Measurements from ENCODE around the gene MRPL16.
"Not testable (repeated sequence)": the region's sequence is repeated elsewhere in the genome, so short reads cannot be mapped to it uniquely, and the experiment has no call there.

MRPL16 gene

DNA sequence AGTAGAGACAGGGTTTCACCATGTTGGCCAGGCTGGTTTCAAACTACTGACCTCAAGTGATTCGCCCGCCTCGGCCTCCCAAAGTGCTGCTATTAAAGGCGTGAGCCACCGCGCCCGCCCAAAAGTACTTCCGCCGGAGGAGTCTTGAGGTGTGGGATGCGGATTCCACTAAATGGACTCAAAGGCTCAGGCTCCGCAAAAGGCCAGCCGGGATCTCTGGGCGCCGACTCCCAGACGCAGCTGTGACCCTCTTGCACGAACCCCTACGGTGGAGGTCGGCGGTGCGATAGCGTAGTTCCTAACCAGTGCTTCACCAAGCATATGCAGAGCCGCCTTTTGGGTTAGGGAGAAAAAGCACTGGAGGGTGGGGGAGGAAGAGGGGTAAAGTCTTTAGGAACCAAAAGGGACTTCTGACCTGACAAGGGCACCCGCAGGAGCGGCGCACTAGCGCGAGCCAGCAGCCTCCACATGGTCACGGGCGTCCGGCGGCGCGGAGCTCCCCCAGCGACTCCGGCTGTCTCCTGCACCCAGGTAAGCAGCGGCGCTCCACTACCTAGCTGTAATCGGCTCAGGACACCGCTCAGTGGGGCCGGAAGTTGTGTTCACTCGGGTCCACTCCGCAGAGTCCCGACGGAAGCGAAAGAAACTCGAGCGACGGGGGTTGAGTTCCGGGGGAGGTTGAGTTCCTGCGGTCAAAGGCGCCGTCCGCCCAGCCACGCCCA, at the start of gene MRPL16:
Gene MRPL16, minus strand, starts transcription at position 590 of the 722 bp plus-strand sequence. Its CDS starts 120 bp downstream, at position 470.
- DNase-seq (ENCODE audit: low read depth in 2 of 2), result peak; percentile 69

DNA sequence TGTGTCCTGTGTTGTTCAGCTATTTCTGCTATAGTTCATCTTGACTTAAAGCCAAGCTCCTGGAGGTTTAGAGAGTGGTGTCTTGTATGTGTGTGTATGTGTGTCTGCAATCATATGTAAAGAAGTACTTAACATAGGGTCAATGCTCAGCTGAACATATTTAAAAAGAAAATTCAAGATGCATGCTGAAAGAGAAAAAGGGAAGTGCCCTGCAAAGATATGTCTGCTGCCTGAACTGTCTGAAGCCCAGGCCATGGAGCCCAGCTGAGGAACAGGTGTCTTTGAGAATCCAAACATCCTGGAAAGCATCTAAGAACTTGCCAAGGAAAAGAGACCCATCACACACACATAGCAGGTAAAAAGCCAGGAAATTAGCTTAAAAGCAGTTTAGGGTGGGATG, 49.1 kb upstream of the MRPL16 start:
- no peak for DNase-seq (ENCODE audit: low read depth in 2 of 2)

DNA sequence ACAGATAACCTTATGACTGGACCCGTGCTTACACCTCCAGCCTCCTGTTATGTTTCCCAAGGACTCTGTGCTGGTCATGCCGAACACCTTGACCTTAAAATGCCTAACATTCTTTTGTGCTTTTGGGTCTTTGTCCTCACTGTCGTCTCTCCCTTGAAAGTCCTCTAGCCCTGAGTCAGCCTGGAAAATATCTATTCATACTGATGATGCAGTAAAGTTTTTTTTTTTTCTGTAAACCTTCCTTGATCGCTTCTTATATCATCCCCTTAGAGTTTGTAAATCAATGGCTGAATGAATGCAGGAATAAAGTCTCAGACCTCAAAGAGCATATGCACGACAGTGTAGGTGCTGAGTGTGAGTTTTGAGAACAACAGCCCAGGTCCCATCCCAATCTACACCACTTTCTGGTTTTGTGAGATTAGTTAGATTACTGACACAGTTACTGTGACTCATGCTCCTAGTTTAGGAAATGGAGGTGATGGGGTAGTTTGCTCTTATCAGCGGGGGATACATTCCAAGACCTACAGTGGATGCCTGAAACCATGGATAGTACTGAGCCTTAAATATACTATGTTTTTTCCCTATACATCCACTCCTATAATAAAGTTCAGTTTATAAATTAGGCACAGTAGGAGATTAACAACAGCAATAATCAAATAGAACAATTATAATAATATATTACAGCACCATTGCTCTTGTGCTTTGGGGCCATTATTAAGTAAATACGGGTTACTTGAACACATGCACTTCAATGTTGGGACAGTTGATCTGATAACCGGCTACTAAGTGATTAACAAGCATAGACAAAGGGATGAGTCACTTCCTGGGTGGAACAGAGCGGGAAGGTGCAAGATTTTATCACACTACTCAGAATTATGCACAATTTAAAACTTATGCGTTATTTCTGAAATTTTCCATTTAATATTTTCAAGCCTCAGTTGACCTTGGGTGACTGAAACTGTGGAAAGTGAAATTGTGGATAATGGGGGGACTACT, 47.2 kb upstream of the MRPL16 start:
- DNase-seq (ENCODE audit: low read depth in 2 of 2), result no peak

DNA sequence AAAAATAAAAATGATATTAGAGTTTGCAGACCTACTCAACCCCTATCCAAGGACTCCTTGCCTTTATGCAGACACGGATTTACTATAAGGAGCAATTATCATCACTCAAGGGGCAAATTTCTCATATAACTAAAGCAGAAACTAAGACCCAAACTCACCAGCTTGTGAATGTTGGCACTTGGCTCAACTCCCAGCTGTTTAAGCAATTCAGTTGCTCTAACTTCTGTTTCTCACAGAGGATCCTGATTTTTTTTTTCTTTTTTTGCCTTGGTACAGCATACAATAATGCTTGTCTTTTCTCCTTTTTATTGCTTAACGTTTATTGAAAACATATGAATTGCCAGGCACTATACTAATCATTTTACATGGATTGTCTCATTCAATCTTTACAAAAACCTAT, 44.3 kb upstream of the MRPL16 start:
- no peak for DNase-seq (ENCODE audit: low read depth in 2 of 2)

DNA sequence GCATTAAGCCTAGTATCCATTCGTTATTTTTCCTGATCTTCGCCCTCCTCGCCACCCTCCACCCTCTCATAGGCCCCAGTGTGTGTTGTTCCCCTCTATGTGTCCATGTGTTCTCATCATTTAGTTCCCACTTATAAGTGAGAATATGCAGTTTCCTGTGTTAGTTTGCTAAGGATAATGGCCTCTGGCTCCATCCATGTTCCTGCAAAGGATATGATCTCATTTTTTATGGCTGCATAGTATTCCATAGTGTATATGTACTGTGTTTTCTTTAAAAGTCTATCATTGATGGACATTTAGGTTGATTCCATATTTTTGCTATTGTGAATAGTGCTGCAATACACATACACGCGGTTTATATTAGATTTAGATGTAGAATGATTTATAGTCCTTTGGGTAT, 40.8 kb upstream of the MRPL16 start:
- not testable (repeated sequence) for DNase-seq (ENCODE audit: low read depth in 2 of 2)

DNA sequence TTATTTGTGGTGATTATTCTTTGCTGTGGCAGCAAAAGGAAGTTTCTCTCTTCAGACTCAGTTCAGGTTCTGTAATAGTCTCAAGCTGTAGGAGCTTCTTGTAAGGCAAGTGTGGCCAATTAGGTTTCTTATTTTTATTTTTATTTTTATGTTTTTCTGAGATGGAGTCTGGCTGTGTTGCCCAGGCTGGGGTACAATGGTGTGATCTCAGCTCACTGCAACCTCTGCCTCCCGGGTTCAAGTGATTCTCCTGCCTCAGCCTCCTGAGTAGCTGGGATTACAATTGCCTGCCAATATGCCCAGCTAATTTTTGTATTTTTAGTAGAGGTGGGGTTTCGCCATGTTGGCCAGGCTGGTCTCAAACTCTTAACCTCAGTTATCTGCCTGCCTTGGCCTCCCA, 39.0 kb upstream of the MRPL16 start:
- DNase-seq (ENCODE audit: low read depth in 2 of 2), result not testable (repeated sequence)

DNA sequence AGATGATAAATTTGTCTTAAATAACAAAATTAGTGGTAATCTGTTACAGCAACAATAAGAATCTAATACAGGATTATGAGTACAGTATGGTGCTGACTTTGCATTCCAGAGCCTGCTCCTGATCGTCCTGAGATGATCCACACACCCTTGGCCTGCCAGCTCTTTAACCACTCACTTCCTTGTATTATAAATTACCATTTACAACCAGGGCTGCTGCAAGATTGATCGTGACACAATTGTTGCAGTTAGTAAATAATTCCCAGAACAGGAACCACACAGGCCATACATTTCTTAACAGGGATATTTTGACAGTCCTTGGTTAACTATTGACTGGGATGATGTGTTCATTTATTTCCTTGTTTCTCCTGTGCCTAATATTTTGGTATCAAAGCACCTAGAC, 38.6 kb upstream of the MRPL16 start:
- DNase-seq (ENCODE audit: low read depth in 2 of 2), result no peak

DNA sequence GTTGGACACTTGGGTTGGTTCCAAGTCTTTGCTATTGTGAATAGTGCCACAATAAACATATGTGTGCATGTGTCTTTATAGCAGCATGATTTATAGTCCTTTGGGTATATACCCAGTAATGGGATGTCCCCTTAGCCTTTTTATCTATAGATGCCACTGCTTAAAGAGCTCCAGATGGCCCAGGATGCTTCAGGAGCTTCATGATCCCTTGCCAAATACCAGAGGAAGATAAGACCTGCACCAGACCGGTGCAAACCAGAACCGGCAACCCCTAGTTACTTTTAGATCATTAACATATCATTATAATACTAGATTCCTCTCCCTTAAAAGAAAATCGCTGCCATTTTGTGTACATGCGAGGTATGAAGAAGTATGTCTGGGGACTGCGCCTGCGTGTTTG, 37.9 kb upstream of the MRPL16 start:
- not testable (repeated sequence) for DNase-seq (ENCODE audit: low read depth in 2 of 2)

DNA sequence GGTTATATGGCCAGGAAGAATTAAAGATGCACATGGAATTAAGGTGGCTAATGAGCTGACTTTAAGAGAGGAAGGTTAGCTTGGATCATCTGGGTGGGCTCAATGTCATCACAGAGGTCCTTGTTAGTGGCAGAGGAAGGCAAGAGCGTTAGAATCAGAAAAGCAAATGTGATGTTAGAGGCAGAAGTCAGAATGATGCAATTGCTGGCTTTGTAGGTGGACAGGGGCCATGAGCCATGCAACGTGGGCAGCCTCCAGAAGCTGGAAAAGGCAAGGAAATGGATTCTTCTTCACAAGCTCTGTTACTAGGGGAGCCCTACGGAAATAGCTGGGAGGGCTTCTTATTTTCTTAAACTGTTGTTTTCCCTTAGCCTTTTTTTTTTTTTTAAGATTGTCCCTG, 37.0 kb upstream of the MRPL16 start:
- DNase-seq (ENCODE audit: low read depth in 2 of 2), result no peak

DNA sequence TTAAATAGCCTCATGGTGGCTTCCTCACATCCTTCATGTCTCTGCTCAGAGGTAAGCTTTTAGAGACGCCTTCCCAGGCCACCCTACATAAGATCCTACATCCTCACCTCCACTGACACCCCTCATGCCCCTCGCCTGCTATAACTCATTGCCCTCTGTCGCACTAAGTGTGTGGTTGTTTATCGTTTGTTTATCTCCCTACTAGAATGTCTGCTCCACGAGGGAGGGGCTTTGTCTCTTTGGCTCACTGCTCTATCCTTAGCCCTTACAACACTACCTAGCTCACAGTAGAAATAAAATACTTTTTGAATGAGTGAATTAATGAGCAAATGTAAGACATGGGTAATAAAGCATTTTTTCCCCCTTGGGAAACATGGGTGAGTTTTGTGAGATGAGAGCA, 36.0 kb upstream of the MRPL16 start:
- no peak for DNase-seq (ENCODE audit: low read depth in 2 of 2)

DNA sequence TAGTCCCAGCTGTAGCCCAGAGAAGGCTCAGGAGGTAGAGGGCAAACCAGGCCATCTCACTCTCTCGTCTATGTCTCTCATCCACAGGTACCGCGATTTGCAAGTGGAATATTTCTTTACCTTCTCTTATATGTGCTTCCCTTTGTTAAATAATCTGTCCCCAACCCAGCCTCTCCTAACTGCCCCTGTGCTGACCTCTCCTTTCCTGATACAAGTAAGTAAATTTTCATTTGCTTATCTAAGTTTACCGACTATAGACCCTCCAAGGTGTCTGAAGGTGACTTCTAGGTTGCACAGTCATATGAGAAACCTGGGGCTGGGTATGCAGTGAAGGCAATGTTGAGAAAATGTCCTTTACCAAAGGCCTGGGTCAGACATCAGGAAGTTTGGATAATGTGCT, 34.8 kb upstream of the MRPL16 start, which contains the start of gene CBLIF:
Gene CBLIF, minus strand, starts transcription at position 101 of the 400 bp plus-strand sequence. Its CDS starts 46 bp downstream, at position 55.
- no peak for DNase-seq (ENCODE audit: low read depth in 2 of 2)

DNA sequence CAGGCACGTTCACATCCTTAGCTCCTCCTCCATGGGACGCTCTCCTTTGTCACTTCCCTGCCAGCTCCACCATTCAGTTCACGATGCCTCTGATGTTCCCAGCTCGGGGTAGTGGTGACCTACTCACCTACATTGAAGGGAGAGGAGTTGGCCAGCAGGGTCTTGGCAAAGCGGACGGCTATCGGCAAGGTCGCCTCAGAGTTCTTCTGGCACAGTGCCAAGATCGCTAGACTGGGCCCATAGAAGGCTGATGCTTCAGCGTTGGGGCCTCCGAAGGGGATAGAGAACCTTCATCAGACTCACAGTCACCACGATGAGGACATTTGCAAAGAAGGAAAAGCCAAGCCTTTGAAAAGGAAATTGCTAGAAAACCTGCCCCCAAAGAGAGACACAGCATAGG, 31.7 kb upstream of the MRPL16 start:
- no peak for DNase-seq (ENCODE audit: low read depth in 2 of 2)

DNA sequence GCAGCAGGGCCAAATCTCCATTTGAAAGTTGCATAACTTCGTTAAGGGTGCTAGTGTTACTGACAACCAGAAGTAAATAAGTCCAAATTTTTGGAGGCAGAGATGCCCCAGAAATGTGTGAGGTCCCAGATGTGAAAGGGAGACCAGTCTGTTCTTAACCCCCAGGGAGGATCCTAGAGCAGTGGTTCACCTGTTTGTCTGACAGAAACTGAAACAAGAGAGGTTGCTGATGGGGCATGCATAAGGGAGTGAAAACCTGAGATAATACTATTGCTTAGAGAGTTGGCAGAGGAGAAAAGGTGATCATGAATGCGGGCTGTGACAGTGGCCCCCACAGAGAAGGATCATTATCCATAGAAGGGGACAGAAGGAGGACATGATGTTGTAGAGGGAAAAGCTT, 30.9 kb upstream of the MRPL16 start:
- DNase-seq (ENCODE audit: low read depth in 2 of 2), result no peak

DNA sequence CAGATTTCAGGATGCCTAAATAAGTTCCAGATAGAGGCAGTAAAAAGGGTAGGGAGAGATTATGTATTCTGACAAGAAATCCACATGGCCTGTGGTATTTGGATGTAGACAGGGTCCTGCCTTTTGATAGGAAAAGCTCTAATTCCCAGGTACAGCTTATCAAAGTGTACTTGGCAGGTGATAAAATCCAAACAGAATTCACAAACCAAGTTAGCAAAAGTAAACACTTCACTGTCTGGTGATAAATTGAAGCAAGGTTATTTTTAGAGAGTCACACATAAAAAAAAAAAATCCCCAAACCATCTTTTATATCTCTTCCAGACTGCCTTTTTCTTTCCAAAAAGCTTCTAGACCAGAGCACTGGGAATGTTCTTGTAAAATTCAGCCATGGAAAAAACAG, 29.0 kb upstream of the MRPL16 start:
- DNase-seq (ENCODE audit: low read depth in 2 of 2), result no peak

DNA sequence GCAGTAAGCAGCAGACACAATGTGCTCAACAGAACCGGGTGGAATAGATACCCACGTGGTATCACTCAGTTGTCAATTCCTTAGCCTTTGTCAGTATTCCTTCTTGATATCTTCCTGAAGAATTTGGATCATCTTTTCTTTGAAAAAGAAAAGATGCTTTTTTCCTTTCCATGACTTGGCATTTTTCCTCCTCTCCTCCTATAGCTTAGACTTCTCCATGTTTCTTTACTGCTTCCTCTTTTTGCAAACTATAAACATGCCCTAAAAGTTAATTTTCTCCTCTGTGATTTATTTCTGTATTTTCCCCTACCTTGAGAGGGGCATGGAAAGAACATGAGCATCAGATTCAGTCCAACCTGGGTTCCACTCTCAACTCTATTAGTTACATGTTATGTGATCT, 23.0 kb upstream of the MRPL16 start:
- DNase-seq (ENCODE audit: low read depth in 2 of 2), result no peak

DNA sequence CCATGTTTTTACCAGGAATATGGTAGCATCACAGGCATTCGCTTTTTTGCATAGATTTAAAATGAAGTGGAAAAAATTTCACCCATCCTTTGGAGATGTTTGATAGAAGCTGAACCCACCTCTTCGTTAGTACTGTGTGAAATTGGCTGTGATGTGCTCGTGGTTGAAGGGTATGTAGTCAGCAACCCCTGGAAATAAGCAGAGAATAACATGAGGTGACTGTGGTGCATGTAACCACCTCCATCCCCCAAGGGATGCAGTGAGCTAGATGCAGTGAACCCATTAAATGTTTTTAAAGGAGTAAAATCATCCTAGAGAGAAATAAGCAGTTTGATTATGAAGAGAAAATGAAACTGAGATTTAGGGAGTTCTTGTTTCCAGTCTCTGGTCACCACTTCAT, 18.8 kb upstream of the MRPL16 start:
- no peak for DNase-seq (ENCODE audit: low read depth in 2 of 2)

DNA sequence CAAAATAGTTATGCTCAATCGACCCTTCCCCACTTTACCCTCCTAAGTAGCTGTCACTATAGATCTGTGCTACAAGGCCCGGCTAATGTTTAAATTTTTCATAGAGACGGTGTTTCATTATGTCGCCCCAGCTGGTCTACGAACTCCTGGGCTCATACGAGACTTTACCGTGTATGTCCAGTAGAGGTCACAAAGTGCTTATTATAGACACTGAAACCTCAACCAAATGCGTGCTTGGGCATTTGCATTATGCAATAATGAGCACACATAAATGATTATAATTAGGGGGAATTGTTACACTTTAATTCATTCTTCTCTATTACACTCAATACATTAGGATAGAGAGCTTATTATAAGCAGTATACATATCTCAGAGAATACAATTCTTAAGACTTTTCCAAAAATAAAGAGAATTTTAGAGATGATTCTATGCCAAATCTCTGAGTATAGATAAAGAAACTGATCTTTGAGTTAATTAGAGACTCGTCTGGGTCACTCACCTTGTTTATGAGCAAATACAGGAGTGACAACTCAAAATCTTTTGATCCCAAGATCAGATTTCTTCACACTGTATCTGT, 12.5 kb upstream of the MRPL16 start:
- no peak for DNase-seq (ENCODE audit: low read depth in 2 of 2)

DNA sequence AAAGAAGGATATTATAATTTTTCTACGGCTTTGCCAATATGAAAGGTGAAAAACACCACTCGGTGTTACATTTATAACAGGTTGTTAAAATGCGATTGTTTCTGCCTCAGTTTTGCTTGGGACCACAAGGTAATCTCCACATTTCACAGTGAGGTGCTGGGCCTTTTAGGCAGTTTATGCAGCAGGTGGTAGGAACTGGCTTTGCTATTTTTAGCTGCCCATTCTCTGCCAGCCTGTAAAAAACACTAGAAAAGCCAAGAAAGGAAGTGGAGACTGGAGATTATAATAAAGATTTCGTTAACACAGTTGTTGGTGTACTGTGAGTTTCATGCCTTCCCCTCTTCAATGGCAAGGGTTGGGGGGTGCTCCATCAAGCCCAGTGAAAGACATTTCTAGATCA, 8.0 kb upstream of the MRPL16 start:
- no peak for DNase-seq (ENCODE audit: low read depth in 2 of 2)

DNA sequence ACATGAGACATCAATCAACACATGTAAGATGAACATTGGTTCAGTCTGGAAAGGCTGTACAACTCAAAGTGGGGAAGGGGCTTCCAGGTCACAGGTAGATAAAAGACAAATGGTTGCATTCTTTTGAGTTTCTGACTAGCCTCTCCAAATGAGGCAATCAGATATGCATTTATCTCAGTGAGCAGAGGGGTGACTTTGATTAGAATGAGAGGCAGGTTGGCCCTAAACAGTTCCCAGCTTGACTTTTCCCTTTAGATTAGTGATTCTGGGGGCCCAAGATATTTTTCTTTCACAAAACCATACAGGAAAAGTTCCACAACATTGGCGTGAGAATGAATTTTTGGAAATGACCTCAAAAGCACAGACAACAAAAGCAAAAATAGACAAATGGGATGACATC, 5.9 kb upstream of the MRPL16 start:
- not testable (repeated sequence) for DNase-seq (ENCODE audit: low read depth in 2 of 2)

DNA sequence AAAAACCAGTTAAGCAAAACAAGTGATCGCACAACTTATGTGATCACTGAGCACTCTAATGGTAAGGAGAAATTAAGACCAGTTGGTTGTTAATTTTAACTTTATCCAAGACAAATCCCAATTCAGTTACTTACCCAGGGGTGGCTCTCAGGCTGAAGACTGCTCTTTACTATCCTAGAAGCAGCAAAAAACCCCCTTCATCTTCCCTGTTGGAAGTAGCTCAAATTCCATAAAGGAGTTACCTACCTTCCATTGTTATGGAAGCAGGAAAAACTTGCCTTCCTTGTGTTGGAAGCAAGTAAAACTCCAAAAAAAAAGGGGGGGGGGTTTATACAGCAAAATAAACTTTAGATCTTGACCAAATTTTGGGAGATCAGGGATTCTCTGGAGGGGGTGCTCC, 5.2 kb upstream of the MRPL16 start:
- no peak for DNase-seq (ENCODE audit: low read depth in 2 of 2)

DNA sequence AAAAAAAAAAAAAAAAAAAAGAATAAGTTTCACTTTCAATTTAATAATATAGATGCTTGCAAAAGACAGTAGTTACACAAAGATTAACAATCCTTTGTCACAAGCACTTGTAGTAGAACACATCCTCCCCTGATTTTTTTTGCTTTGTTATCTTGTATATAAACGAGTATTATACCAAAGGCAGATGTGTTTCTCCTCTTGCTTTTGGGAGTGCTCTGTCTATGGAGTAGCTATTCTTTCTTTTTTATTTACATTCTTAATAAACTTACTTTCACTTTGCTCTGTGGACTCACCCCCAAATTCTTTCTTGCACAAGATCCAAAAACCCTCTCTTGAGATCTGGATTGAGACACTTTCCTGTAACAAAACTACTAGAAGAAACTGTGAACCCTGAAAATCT, 3.4 kb upstream of the MRPL16 start:
- no peak for DNase-seq (ENCODE audit: low read depth in 2 of 2)

DNA sequence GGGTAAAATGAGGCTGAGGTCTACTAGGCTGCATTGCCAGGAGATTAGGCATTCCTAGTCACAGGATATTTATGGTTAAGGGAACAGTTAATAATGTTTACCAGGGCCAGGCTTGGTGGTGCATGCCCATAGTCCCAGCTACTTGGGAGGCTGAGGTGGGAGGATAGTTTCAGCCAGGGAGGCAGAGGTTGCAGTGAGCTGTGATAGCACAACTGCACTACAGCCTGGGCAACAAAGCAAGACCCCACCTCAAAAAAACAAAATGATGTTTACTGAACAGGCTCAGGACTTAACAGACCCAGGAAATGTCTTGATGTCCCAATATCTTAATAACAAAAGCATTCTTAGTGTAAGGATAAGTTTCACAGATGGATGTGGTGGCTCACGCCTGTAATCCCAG, 2.8 kb upstream of the MRPL16 start:
- no peak for DNase-seq (ENCODE audit: low read depth in 2 of 2)

All from fibroblast of skin of left biceps (primary cell).